Fibroblast of skin of abdomen (primary cell): Measurements from ENCODE around the gene CD247. TPM values are rescaled to one million over a fixed set of nuclear protein-coding genes. Genes with fewer than 3 reads are reported as not detected.
A peak's percentile ranks its signal among the peaks of the same experiment; 100 is the strongest.
"Not testable (repeated sequence)": the region's sequence is repeated elsewhere in the genome, so short reads cannot be mapped to it uniquely, and the experiment has no call there.

Experiments
- DNase-seq: peaks from one replicate; pipeline ENCODE4 v3.0.0-alpha.2; 2013
- polyA plus RNA-seq, 2 experiments: library from polyadenylated mRNA; unstranded; fragments of 120-200 nt; gene quantifications; one replicate each; pipeline ENCODE4 v1.2.1, GENCODE V29; 2013; ENCODE audit not compliant: insufficient read length in 2 of 2

CD247 gene
- not detected for polyA plus RNA-seq (2013, experiment 1 of 2; ENCODE audit: insufficient read length)
- not detected for polyA plus RNA-seq (2013, experiment 2 of 2; ENCODE audit: insufficient read length)

DNA sequence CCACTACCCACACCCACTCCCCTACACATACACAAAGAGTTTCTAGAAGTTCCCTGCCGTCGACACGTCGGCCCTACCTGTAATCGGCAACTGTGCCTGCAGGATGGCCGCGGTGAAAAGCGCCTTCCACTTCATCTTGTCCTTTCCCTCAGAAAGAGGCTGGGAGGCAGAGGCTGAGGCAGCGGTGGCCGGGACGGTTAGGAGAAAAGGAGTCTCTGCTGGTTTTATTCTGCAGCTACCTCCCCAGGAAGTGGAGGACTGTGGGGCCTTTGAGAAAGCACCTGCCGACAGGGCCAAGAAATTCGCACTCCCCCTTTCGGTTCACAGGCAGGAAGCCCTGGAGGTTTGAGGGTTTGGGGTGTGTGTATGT is at the start of gene CD247:
TSS of gene CD247 (minus strand) at position 199 of the 370 bp plus-strand sequence. CDS start at position 135, 64 bp downstream.
- no peak for DNase-seq

DNA sequence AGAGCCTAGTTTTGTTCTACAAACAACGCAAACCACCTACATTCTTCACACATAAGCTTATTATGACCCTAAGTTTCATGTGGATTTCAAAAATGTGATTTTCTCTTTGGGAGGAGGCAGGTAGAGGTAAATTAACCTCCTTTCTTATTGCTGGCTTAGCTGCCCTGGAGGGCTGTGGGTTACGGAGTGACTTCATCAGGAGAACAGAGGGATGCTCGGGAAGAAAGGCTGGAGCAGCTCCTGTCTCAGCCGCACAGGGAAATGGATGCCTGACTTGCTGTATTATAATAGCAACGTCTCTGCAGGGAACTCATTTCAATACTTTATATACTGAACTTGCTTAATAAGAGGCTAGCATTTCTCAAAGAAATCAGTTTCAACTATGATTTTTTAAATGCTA is 49.3 kb upstream of the CD247 start:
- DNase-seq = no peak

DNA sequence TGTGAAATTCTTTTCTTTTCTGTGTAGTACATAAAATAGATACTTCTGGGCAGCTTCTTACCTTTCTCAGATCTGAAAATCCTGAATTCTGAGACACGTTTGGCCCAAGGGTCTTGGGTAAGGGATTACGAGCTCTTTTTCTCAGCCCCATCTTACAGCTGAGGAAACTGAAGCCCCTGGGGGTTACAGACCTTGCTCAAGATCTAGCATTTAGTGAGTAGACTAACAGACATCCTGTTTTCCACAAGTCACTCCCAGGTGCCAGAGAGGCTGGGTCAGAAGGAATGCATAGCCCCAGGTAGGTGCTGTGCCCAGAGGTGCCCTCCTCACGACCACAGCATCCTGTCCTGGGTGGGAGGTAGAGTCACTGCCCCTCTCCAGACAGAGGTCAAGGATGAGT is 48.4 kb upstream of the CD247 start:
- DNase-seq = no peak

DNA sequence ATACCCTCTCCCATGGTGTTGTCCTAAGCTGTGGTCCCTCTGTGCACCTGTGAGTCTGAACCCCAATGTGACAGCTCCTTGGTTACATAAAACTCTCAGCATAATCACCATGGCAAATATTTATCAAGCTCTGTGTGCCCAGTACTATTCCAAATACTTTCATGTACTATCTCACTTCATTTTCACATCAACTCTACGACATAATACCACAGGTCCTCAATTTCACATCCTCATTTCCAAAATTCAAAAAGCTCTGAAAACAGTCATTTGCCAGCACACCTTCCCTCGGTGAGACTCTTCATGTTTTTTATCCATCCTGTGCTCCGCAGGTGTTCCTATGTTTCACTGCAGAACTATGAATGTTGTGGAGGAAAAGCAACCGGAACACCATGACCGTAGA is 47.6 kb upstream of the CD247 start:
- no peak for DNase-seq

DNA sequence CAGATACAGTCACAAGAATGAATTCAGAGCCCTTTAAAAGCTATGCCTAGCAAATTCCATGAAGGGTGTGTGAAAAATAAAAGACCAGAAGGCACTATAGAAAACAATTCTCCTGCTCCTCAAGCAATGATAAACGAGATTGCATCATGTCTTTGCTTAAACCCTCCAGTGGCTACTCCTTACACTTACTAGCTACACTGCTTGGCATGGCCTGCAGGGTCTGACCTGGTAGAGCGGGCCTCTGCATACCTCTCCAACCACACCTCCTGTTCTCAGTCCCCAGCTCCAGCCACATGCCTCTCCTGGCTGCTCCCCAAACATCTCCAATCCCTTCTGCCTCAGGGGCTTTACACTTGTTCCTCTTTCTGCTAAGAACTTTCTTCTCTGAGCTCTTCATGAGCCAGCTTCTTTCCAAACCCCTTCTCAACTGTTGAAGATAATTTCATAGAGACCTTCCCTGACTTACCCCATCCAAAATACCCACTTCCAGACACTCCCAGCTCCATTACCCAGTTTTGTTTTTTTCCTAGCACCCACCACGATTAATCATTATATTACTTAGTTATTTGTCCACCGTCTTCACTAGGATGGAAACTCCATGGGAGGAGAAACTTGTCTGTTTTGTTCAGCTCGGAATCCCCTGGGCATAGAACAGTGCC is 46.4 kb upstream of the CD247 start:
- peak; percentile 6 for DNase-seq

DNA sequence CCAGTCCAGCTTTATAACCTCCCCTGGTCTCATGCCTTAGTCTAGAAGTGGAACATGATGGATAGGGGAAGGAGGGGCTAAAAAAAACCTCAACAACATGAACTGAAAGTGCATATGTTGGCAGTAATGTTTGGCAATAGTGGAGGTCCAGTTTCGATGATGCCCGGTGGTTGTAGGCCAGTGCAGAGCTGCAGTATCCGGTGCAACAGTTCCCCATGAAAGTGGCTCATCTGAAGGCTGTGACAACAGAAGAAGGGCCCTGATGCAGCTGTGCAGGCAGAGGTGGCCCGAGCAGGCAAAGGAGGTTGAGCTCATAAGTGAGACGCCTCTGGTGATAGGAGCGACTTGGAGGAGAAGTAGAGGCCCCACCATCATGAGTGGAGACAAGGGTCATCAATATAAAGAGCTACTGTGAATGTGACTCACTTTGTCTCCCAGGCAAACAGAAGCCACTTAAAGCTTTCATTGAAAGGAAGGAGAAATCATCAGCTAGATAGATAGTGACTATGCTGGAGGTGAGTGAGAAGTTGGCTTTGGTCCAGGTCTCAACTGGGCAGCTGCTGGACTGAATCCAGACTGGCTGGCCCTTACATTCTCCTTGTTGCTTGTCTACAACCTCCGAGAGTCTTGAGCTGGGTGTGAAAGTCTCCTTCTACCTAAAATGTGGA is 45.4 kb upstream of the CD247 start:
- DNase-seq = no peak

DNA sequence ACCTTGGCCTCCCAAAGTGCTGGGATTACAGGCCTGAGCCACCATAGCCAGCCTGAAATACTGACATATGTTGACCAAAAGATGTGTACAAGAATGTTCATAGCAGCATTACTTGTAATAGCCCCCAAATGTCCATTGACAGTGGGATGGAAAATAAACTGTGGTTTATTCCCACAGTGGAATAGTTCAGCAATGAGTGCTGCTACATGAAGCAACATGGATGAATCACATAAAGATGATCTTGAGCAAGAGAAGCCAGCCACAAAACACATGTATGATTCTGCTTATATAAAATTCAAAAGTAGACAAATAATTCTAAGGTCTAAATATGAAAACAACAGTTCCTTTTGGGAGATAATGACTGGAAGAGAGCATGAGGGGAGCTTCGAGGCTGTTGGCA is 44.4 kb upstream of the CD247 start:
- peak; percentile 48 for DNase-seq

DNA sequence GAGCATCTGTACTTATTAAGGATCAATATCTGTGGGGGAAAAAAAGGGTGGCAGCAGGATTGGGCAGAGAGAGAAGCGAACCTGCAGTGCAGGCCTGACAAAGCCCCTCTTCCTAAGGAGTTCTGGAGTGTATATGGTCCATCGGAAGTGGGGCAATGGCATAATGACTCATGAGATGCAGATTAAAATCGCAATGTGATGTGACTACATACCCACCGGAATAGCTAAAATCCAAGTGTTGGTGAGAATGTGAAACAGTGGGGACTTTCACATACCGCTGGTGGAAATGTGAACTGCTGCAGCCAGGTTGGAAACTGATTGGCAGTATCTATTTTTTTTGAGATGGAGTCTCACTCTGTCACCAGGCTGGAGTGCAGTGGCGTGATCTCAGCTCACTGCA is 43.4 kb upstream of the CD247 start:
- no peak for DNase-seq

DNA sequence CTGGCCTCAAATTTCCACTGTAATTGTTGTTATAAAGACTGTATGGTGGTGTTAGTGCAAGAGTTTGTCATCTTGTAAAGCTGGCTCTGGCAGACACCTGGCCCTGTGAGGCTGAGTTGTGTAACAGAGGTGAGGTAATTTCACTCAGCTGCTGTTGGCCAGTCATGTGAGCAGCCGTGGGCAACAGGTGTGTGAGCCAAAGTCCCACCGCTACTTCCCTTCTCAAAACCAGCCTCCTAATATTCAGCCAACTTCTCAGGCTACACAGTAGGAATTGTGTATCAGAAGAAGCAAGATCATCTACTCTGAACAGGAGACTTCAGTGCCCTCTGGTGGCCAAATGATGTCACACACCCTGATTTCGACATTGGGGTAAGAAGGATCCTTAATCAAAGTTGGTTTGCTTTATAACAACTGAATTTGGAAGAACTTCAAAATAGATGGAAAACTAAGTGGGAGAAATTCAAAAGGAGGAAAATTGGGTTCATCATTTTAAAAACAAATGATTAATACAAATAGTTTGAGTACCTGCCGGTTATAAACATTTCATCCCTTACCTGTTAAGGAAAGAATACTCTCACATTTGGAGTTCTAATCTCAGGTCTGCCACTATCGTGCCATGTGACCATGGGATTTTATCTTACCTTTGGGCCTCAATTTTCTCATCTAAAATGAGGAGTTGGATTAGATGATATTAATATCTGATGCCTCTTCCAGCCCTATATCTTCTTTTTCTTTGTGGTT is 37.8 kb upstream of the CD247 start:
- DNase-seq = peak; percentile 54

DNA sequence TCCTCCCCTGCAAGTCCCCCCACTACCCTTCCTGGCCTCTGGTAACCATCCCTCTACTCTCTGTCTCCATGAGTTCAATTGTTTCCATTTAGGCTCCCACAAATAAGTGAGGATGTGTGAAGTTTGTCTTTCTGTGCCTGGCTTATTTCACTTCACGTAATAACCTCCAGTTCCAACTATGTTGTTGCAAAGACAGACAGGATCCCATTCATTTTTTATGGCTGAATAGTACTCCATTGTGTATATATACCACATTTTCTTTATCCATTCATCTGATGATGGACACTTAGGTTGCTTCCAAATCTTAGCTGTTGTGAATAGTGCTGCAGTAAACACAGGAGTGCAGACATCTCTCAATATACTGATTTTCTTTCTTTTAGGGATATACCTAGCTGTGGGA is 36.7 kb upstream of the CD247 start:
- not testable (repeated sequence) for DNase-seq

DNA sequence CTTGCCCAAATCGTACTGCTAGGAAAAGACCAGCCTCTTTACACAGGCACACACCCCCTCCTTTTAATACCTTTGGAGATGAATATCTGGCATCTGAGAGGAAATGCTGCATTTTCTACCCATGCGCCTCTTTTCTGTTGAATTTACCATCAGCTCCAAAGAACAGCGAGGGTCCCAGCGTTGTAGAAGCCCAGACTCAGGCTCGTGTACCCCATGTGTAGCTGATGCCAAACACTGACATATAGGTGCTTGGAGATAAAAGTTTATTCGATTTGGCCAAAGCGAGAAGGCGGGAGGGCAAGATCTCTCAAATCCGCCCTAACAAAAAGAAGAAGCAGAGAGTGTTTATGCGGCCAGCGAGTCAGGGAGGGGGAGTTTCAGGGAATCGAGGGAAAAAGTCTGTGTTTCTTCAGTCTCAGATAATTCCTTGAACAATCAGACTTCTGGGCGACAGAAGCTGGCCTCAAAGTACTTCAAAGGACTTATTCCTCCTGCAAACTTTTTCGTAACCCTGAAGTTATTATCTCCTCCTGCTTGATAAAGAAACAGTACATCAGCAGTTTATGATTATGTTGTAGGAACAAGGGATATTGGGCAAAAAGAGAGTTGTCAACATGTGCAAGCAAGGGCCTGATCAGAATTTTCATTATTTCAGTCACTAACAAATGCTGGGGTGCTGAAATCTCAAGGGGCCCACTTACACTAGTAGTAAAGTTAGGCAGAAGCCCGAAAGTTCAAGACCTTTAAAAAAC is 35.9 kb upstream of the CD247 start:
- no peak for DNase-seq

DNA sequence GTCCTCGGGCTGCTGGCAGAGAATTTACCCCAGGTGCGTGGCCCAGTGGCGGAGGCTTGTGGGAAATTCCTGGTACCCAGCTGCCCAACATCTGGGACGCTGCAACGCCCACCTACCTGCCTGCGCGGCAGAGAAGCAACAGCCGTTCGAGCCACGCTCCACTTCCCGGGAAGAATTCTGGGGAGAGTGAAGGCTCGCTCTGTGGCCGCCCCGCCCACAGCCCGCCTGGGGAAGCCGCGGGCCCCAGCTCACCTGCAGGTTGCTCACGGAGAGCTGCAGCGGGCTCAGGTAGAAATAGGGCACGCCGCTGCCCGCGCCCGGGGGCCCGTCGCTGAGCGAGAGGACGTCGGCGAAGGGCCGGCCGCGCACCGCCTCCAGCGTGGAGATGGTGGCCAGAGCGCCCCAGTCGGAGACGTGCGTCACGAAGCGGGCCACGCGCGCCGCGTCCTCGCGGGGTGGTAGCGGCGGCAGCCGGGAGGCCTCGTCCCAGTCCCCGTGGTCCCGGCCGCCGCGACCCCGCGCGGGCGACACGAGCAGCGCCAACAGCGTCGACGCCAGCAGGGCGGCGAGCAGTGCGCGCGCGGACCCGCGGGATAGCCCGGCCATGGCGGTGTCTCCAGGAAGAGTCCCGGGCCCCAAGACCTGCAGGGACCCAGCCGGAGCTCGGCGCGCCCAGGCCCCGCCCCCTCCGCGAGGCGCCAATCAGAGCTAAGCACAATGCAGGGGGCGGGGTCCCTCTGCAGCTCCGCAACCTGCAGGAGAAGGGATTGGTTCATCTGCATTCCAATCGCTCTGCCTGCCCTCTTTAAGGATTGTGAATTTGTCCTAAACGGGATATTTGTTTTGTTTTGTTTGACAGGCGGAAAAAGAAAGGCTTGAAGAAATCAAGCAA is 35.1 kb upstream of the CD247 start, which contains the start of gene CREG1:
TSS of gene CREG1 (minus strand) at position 627 of the 892 bp plus-strand sequence.
- peak; percentile 89 for DNase-seq

DNA sequence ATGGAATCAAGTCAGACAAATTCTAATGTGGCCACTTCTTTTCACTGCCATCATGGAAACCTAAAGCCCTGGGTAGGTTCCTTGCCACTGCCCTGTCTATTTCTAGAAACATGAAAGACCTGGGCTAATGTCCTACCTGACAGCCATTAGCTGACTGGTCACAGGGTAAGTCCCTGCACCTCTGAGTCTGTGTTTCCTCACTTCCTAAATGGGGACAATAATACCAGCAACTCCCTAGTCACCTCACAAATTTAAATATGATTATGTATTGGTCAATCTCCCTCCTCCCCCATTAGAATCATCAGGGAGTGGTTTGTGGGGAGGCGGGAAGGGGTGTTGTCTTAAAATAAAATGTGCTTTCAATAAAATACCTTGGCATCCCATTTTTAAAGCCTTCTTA is 33.0 kb upstream of the CD247 start:
- DNase-seq = no peak

DNA sequence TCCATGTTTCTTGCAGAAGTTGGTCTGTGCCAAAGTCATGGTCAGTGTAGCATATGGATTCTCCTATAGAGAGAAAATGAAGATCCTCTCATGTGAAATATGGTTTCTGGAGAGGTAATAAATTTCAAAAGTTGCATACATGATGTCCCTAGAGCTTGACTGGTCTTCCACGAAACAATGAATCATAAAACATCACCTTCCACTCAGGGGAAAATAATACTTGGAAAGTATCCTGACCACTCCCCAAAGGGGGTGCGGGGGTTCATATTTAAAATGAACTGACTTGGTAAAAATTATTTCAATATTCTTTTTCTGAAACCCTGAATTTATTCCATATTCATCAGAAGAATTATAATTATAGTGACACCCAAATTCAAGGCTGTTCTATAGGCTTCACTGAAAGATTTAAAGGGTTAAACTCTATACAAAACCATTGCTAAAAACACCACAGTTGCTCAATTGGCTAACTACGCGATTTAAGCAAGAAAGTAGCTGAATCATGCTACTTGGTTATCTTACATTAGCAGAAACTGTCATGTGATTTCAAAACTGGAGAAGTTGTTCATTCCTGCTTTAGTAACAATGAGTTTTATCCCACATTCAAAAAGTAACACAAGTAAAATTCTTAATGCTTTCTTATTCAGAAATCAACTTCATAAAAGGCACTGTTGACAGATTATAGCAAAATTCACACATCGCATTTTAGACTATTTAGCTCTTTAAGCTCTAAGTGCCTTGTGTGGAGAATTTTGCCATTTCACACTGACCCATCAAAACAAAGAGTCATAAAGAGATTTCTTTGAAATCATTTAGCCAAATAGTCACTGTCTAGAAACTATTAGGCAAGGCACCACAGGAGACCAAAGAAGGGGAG is 30.0 kb upstream of the CD247 start:
- peak; percentile 34 for DNase-seq

DNA sequence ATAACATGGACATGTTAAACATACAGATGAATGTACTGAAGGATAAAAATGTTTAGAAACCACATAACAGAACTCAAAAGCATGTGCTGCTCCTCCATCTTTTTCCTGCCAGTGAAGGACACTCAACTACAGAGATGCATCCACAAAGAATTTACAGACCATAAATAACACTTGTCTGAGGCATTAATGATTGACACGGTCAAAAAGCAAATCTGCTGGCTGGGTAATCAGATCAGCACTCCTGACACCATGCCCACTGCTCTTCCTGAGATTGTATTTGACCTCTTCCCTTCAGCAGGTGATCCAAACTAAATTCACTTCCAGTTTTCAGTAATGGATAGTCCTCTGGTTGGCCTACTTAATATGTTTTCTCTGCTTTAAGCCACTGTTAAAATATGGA is 28.6 kb upstream of the CD247 start:
- no peak for DNase-seq

DNA sequence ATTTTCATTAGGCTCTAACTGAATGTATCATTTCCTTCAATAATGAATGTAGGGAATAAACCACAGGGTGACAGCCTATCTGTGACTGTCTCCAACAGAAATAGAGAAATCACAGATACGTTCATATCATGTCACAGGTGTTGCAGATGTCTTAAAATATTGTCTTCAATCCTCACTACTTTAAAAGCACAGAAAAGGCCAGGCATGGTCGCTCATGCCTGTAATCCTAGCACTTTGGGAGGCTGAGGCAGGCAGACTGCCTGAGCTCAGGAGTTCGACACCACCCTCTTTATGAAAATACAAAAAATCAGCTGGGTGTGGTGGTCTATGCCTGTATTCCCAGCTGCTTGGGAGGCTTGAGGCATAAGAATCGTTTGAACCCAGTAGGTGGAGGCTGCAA is 27.0 kb upstream of the CD247 start:
- no peak for DNase-seq

DNA sequence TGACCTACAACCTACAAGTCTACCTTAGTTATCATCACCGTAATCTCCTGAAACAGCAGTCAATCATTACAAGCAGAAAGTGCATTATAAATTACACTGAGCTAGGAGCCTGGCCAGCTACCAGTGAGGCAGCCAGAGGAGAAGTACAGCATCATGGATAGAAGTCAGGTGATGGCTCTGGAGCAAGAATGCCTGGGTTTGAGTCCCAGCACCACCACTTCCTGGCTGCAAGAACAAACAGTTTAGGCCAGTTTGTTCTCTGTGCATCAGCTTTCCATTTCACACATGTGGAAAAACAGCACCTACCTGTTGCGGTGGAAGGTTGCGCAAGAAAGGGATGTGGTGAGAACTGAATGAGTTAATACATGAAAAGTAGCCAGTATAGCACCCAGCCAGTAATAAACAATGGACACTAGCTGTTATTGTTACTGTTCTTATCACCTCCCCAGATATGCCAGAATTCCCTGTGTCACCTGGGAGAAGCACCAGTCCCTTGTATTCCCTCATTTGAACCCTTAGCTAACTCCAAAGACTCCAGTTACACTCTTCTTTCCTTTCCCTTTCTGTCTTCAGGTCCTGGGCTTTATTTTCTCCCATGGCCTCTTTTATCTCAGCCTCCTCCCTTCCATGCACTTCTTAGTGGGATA is 26.2 kb upstream of the CD247 start:
- DNase-seq = no peak

DNA sequence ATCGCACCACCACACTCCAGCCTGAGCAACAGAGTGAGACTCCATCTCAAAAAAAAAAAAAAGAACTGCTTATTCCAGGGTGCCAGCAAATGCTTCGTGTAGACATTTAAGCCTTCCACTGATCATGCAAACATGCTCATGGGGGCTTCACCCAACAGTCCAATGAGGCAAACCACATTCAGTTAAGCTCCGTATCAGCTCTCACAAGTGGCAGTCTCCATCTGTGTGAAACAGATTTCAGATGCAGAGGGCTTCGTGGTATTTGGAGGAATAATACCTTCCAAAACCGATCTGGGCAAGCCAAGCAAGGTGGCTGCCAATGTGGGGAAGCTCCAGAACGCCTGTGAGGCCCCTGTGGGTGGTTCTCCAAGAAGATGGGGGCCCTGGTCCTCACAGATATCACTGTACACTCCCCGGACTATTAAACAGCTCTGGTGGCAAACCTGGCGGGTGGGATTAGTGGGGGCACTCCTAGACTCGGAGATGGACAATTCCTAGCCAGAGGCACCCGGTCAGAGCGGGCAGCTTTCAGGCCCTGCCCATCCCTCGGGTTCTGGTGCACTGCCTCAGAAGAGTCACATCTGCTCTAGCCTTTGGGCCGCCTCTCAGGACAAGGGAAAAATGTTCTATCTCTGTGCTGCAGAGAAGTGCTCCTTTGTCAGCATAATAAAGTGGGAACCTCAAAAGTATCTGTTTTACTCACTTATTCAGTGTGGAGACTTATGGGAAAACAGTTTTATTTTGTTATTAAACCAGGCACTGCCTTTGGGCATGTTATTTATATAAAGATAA is 25.1 kb upstream of the CD247 start:
- no peak for DNase-seq
